Common myeloid progenitor, CD34-positive (primary cell): ENCODE measurements around the gene CPLX3.

Experiments used
- CTCF ChIA-PET: fragments of 350-600 bp; sonication (Branson Sonifier 250); formaldehyde crosslinking; loops from one replicate; lab custom pipeline; 2021; ENCODE audit warnings: antibody characterized with exemption; lab: Charles Lee
- POLR2A ChIA-PET: fragments of 350-600 bp; sonication (Branson Sonifier 250); formaldehyde crosslinking; loops from one replicate; lab custom pipeline; 2021; ENCODE audit warnings: antibody characterized with exemption; lab: Charles Lee
- DNase-seq, 3 donors: peaks; one replicate each; pipeline versions ENCODE4 v3.0.0 to v3.0.0-alpha.2; 2013
- H3K27ac ChIP-seq, 2 experiments: 1 replicate in 1 of 2; 2 replicates in 1 of 2; pipeline ENCODE4 v1.7.0; 2013; ENCODE audit warnings: inconsistent platforms in 2 of 2, low read length in 2 of 2, mild to moderate bottlenecking in 2 of 2, low read depth in 1 of 2, moderate library complexity in 1 of 2; ENCODE audit not compliant: severe bottlenecking in 2 of 2, insufficient read depth in 1 of 2, poor library complexity in 1 of 2
- H3K27me3 ChIP-seq, 5 experiments: replicated peaks in 2 of 5; 1 replicate in 3 of 5; 2 replicates in 2 of 5; pipeline versions ENCODE4 v1.6.1 to v1.7.0; 2013; ENCODE audit warnings: low read length in 4 of 5, mild to moderate bottlenecking in 2 of 5, moderate library complexity in 2 of 5, inconsistent platforms in 1 of 5; ENCODE audit not compliant: insufficient read depth in 5 of 5, control insufficient read depth in 4 of 5
- H3K36me3 ChIP-seq, 4 experiments: 1 replicate in 2 of 4; 2 replicates in 2 of 4; pipeline versions ENCODE4 v1.6.1 to v1.7.0; 2013; ENCODE audit warnings: low read length in 3 of 4, control low read depth in 1 of 4, mild to moderate bottlenecking in 1 of 4; ENCODE audit not compliant: control insufficient read depth in 4 of 4, insufficient read depth in 4 of 4
- H3K4me1 ChIP-seq, 4 experiments: 1 replicate in 3 of 4; 2 replicates in 1 of 4; pipeline versions ENCODE4 v1.6.1 to v1.7.1; 2013; ENCODE audit warnings: low read length in 3 of 4, mild to moderate bottlenecking in 3 of 4, control low read depth in 1 of 4, inconsistent platforms in 1 of 4, moderate library complexity in 1 of 4; ENCODE audit not compliant: control insufficient read depth in 4 of 4, insufficient read depth in 4 of 4; ENCODE audit errors: control extremely low read depth in 1 of 4
- H3K4me3 ChIP-seq, 7 experiments: 1 replicate in 4 of 7; 2 replicates in 3 of 7; pipeline versions ENCODE4 v1.5.1 to v1.7.0; 2013; ENCODE audit warnings: mild to moderate bottlenecking in 7 of 7, low read length in 6 of 7, moderate library complexity in 6 of 7, inconsistent platforms in 2 of 7, low read depth in 2 of 7, control low read depth in 1 of 7; ENCODE audit not compliant: insufficient read depth in 4 of 7, control insufficient read depth in 1 of 7; ENCODE audit errors: extremely low read depth in 1 of 7
- H3K9me3 ChIP-seq, 5 experiments: 1 replicate in 4 of 5; 2 replicates in 1 of 5; pipeline versions ENCODE4 v1.6.1 to v1.7.1; 2013; ENCODE audit warnings: low read length in 4 of 5, mild to moderate bottlenecking in 2 of 5, inconsistent platforms in 1 of 5, low read depth in 1 of 5, moderate library complexity in 1 of 5; ENCODE audit not compliant: control insufficient read depth in 4 of 5, insufficient read depth in 2 of 5; ENCODE audit errors: control extremely low read depth in 1 of 5
- WGBS: methylation state at CpG from one replicate; pipeline ENCODE4 v1.1.5; 2013; ENCODE audit not compliant: insufficient coverage; 5-methylcytosine and 5-hydroxymethylcytosine counted together

The CPLX3 gene

DNA sequence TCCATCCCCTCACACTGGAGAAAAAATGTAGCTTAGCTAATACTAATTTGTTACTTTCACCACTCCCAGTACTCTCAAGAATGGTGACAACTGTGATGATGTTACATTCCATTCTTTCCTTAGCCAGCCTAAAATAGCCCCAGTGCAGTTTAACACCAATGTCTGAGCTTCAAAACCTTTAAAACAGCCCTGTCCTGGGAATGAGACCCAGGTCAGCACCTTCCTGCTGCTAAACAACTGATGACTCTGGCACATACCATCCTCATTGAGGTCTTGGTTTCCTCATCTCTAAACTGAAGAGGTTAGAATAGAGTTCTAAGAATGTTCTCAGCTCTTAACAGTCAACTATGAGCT is 42.9 kb downstream of the CPLX3 start:
- Histone ChIP-seq H3K9me3 (no peaks in the 10 kb centered on the region), H3K4me1 (peaks cover 36 to 89% (median 85%) of the 10 kb centered on the region in 4 experiments), H3K27me3 (no peaks in the 10 kb centered on the region), H3K36me3 (peaks cover 0 to 10% (median 2%) of the 10 kb centered on the region in 4 experiments), H3K4me3 (peak overlapping the region in 5 of 7 experiments; percentile 16 to 71 (median 50)), H3K27ac (peak overlapping the region; percentile 44 to 98)
- POLR2A ChIA-PET: interaction anchor here (0.9 to 4.1 kb wide), 9 partner anchors 9 to 306 kb away, joined by 3 to 24 read pairs (median 7); partner anchors contain the start of genes FAM219B and ULK3
- DNase-seq: no peak
- CTCF ChIA-PET: interaction anchor here (1.0 to 6.6 kb wide), 13 partner anchors 9 to 100 kb away, joined by 3 to 67 read pairs (median 5); partner anchors contain the start of genes MPI and ULK3

GRCh38 chr15:74869726-74870407 is 43.4 kb downstream of the CPLX3 start:
- peaks cover 0 to 7% (median 1%) of the 10 kb centered on the region in 4 experiments for H3K36me3 ChIP-seq
- H3K27me3 ChIP-seq: no peaks in the 10 kb centered on the region
- WGBS: 3% methylated on average over 5 of the region's 6 CpGs
- H3K27ac ChIP-seq: peak overlapping the region; percentile 56 to 98
- peak; percentile 95 to 99 (median 99) for DNase-seq
- ChIA-PET CTCF (interaction anchor here (0.8 to 6.6 kb wide), 20 partner anchors 10 to 237 kb away, joined by 3 to 67 read pairs (median 4); partner anchors contain the start of genes FAM219B, MPI and ULK3), POLR2A (interaction anchor here (0.8 to 4.1 kb wide), 11 partner anchors 10 to 306 kb away, joined by 3 to 24 read pairs (median 7); partner anchors contain the start of genes FAM219B, MPI and ULK3)
- H3K4me3 ChIP-seq: peak overlapping the region in 5 of 7 experiments; percentile 38 to 87 (median 71)
- H3K9me3 ChIP-seq: no peaks in the 10 kb centered on the region
- H3K4me1 ChIP-seq: peaks cover 36 to 84% (median 80%) of the 10 kb centered on the region in 4 experiments

DNA sequence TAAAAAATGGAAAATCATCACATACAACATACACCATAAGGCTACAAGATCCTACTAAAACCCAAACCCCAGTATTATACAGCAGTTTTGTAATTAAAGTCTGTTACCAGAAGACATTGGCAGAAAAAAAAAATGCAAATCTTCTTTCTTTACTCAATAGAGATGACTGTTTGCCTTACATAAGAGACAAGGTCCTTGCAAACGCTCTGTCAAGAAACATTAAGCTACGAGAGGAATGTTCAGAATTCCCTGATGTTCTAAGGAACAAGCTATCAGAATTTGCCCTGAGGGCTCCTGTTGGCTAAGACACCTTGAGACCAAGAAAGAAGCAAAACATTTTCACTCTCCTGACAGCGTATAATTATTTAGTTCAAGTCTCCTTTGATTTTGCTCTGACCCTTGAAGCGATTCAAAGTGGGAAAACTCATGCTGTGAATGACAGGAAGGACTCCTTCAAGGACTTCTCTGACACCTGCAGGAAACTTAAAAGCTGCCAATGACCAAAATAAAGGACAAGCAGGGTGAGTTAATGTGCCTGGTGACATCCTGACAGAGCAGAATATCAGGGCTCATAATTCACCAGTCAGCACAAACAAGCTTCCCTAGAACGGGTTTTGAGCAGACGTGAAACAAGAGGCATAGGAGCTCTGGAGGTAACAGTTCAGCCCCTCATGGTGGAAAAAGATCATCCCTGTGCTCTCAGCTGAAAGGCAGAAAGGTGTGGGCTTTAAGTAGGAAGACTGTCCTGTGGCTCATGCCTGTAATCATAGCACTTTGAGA is 44.2 kb downstream of the CPLX3 start:
- peaks cover 0 to 7% (median 1%) of the 10 kb centered on the region in 4 experiments for H3K36me3 ChIP-seq
- peak overlapping the region; percentile 56 to 98 for H3K27ac ChIP-seq
- H3K27me3 ChIP-seq: no peaks in the 10 kb centered on the region
- ChIA-PET CTCF (interaction anchor here (0.6 to 6.6 kb wide), 20 partner anchors 11 to 236 kb away, joined by 3 to 67 read pairs (median 4); partner anchors contain the start of genes FAM219B, MPI and ULK3), POLR2A (interaction anchor here (0.6 to 4.1 kb wide), 14 partner anchors 11 to 305 kb away, joined by 3 to 24 read pairs (median 6); partner anchors contain the start of genes FAM219B, MPI and ULK3)
- peak in 2 of 3 donors; percentile 33 to 47 for DNase-seq
- H3K4me3 ChIP-seq: peak overlapping the region in 6 of 7 experiments; percentile 38 to 87 (median 68)
- 4% methylated on average over 6 of the region's 6 CpGs for WGBS
- H3K9me3 ChIP-seq: no peaks in the 10 kb centered on the region
- H3K4me1 ChIP-seq: peaks cover 36 to 79% (median 76%) of the 10 kb centered on the region in 4 experiments

DNA sequence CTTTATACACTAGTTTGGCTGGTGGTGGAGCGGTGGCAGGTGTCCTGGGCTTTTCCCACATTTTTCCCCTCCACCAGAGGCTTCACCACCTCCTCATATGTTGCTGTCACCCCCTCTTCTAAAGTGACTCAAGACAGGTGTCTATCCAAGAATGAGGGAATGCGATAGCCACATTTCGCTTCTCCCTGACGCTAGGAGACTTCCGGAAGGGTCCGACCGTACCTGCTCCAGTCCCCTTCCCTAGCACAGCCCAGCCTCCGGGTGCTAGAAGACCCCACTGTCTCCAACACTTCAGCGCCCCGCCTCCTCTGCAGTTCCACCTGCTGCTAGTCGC is 46.2 kb downstream of the CPLX3 start:
- Histone ChIP-seq H3K36me3 (peaks cover 0 to under 1% (median 0%) of the 10 kb centered on the region in 4 experiments), H3K4me1 (peaks cover 29 to 59% (median 56%) of the 10 kb centered on the region in 4 experiments), H3K9me3 (no peaks in the 10 kb centered on the region), H3K4me3 (peak overlapping the region; percentile 73 to 97 (median 87)), H3K27ac (peak overlapping the region; percentile 95 to 98), H3K27me3 (no peaks in the 10 kb centered on the region)
- WGBS: 0% methylated on average over 9 of the region's 11 CpGs
- CTCF ChIA-PET: interaction anchor here (3.3 to 6.6 kb wide), 3 partner anchors 25 to 30 kb away, joined by 12 to 67 read pairs (median 37); partner anchors contain the start of gene ULK3
- no peak for DNase-seq
- POLR2A ChIA-PET: interaction anchor here (0.8 to 1.8 kb wide), 3 partner anchors 14 to 29 kb away, joined by 3 to 4 read pairs (median 3); partner anchors contain the start of gene MPI

DNA sequence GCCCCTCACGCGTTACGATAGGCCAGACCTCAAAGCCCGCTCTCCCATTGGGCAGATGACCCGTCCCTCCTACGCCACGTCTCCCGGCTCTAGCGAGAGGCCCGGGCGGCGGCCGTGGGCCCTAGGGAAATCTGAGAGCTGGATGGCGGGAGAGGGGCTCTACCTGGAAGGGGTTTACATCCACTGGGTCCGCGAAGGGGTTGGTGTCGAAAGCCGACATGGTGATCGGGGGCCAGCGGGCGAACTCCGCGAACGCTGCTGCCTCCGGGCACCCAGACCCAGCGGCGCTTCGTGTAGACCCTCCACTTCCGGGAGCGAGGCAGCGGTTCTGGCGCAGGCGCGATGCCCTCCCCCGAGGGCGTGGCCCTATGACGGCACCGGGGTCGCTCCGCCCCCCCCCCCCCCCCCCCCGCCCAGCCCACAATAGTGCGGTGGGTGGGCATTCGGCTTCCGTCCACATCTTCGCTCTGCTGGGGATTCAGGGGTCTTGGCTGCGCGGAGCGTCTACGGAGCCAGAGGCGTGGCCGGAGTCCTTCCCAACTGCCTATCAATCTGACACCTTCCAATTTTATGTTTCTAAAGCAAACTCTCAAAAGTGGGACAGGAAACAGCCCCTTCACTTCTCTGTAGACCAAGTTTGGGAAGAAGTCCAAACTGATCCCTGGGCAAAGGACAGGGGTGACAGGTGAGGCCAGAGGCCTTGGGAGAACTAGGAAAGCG is 46.8 kb downstream of the CPLX3 start, which contains the start of gene SCAMP2:
SCAMP2 (minus strand) TSS at position 330 of the 720 bp plus-strand sequence; CDS start at position 220, 110 bp downstream.
- Histone ChIP-seq H3K4me1 (peaks cover 23 to 54% (median 51%) of the 10 kb centered on the region in 4 experiments), H3K27ac (peak within 1 kb of the TSS; percentile 95 to 98), H3K4me3 (peak within 1 kb of the TSS; percentile 73 to 97 (median 87)), H3K27me3 (no peaks in the 10 kb centered on the region), H3K36me3 (no peaks in the 10 kb centered on the region), H3K9me3 (no peaks in the 10 kb centered on the region)
- POLR2A ChIA-PET: interaction anchor here (0.8 to 1.8 kb wide), 4 partner anchors 14 to 28 kb away, joined by 3 to 4 read pairs (median 3); partner anchors contain the start of gene MPI
- CTCF ChIA-PET: interaction anchor here (1.0 to 3.3 kb wide), 3 partner anchors 11 to 29 kb away, joined by 4 to 22 read pairs (median 12); no protein-coding TSS in a partner anchor
- 0% methylated on average over 15 of the region's 52 CpGs for WGBS
- DNase-seq: peak; percentile 95 to 98 (median 97)
